RWPE2 (cell line): ENCODE data around the gene ZNF318.
"Not testable (repeated sequence)": the region's sequence is repeated elsewhere in the genome, so short reads cannot be mapped to it uniquely, and the experiment has no call there.

Experiments
- ATAC-seq: fragments of 200-7000 bp; cut with Tn5 transposase; 3 replicates; pipeline ENCODE4 v1.9.1; 2021; ENCODE audit warnings: low read depth
- DNase-seq: peaks from one replicate; pipeline ENCODE4 v3.0.0-alpha.2; 2020; ENCODE audit warnings: low spot score
- H3K27ac ChIP-seq: fragments of 450-650 bp; 2 replicates; pipeline ENCODE4 v1.5.1; 2017; ENCODE audit warnings: mild to moderate bottlenecking; ENCODE audit not compliant: poor library complexity, severe bottlenecking
- H3K27me3 ChIP-seq: fragments of 250-450 bp; sonication (Bioruptor Pico); 2 replicates; pipeline ENCODE4 v1.5.1; 2021; ENCODE audit warnings: mild to moderate bottlenecking, moderate library complexity; ENCODE audit not compliant: insufficient read depth, poor library complexity, severe bottlenecking
- H3K36me3 ChIP-seq: fragments of 250-450 bp; sonication (Bioruptor Pico); 2 replicates; pipeline ENCODE4 v1.5.1; 2020; ENCODE audit warnings: low read depth, mild to moderate bottlenecking, moderate library complexity
- H3K4me1 ChIP-seq: fragments of 250-450 bp; sonication (Bioruptor Pico); 2 replicates; pipeline ENCODE4 v1.5.1; 2021; ENCODE audit warnings: mild to moderate bottlenecking, moderate library complexity; ENCODE audit not compliant: insufficient read depth, poor library complexity, severe bottlenecking
- H3K4me3 ChIP-seq: fragments of 250-450 bp; sonication (Bioruptor Pico); 2 replicates; pipeline ENCODE4 v1.5.1; 2021; ENCODE audit warnings: mild to moderate bottlenecking, moderate library complexity; ENCODE audit not compliant: severe bottlenecking
- H3K9me3 ChIP-seq: fragments of 250-450 bp; sonication (Bioruptor Pico); 2 replicates; pipeline ENCODE4 v1.5.1; 2021; ENCODE audit warnings: mild to moderate bottlenecking, moderate library complexity; ENCODE audit not compliant: severe bottlenecking
- CTCF ChIP-seq: fragments of 450-650 bp; IDR thresholded peaks from one replicate; pipeline ENCODE4 v1.5.1; 2017; ENCODE audit warnings: mild to moderate bottlenecking, moderate library complexity; ENCODE audit not compliant: poor library complexity, severe bottlenecking

The ZNF318 gene

DNA sequence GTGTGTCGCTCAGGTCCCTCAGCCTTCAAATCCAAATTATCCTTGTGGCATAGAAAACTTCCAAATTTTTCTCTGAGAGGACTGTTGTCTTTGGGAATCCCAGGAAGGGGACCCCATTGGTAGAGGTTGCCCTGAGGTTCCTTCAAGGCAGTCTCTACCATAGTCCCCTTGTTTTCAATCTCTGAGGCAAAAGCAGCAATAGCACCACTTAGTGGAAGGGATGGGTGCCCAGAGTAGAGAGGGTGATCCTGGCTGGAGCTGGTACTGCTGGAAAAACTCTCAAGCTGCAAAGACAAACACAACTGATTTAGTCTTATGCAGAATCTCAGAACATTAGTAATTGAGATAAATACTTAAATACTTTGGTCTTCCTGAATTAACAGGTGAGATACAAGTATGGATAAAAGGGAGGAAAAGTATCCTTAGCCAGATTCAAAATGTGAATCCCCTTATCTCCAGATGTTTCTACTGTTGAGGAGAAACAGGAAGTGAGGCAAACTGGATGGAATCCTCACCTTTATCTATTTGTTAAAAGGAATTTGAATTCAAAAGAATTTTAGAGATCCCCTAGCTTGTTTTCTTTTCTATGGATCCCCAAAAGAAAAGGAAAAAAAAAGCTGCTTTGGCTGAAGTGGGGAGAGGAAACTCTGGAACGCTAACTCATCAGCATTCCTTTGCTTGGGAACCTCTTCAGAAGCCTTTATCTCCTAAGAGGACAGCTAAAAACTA lies 13.4 kb downstream of the ZNF318 start:
- Histone ChIP-seq H3K27ac (peak overlapping the region; percentile 7), H3K36me3 (peaks cover 92% of the 10 kb centered on the region), H3K4me1 (peaks cover 17% of the 10 kb centered on the region), H3K4me3 (no peak overlapping the region), H3K27me3 (no peaks in the 10 kb centered on the region), H3K9me3 (no peaks in the 10 kb centered on the region)
- TF ChIP-seq CTCF, result peak; percentile 24
- ATAC-seq (no peak), DNase-seq (no peak)

- H3K4me3 ChIP-seq, ATAC-seq, DNase-seq, H3K9me3 ChIP-seq, H3K4me1 ChIP-seq, H3K27me3 ChIP-seq, H3K27ac ChIP-seq: not testable (repeated sequence)
- peaks cover 91% of the 10 kb centered on the region for H3K36me3 ChIP-seq
These were observed 17.5 kb downstream of the ZNF318 start for GRCh38 chr6:43351951-43352350.

DNA sequence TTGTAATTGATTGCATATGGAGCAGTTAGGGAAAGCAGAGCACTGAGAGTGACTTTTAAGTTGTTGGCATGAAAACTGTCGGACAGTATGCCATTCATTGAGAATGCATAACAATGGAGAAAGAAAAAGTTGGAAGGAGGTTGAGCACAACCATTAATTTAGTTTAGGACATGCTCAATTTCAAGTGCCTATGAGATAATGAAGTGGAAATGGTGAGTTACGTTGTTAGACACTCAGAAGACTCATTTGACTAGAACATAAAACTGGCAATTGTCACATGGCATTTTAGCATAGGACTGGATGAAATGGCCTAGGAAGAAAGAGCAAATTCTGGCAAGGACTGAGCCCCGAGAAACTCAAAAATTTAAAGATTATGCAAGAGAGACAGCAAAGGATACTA lies 22.0 kb downstream of the ZNF318 start:
- no peak overlapping the region for H3K4me3 ChIP-seq
- DNase-seq, result no peak
- H3K36me3 ChIP-seq, result peaks cover 88% of the 10 kb centered on the region
- H3K4me1 ChIP-seq, result no peaks in the 10 kb centered on the region
- ATAC-seq, result no peak
- H3K9me3 ChIP-seq, result no peaks in the 10 kb centered on the region
- H3K27ac ChIP-seq, result no peak overlapping the region
- no peaks in the 10 kb centered on the region for H3K27me3 ChIP-seq
- TF ChIP-seq CTCF, result no peak

GRCh38 chr6:43347021-43347420 lies 22.4 kb downstream of the ZNF318 start:
- ATAC-seq (no peak), DNase-seq (no peak)
- no peak for TF ChIP-seq CTCF
- Histone ChIP-seq H3K4me3 (no peak overlapping the region), H3K36me3 (peaks cover 88% of the 10 kb centered on the region), H3K4me1 (no peaks in the 10 kb centered on the region), H3K9me3 (no peaks in the 10 kb centered on the region), H3K27me3 (no peaks in the 10 kb centered on the region), H3K27ac (no peak overlapping the region)

DNA sequence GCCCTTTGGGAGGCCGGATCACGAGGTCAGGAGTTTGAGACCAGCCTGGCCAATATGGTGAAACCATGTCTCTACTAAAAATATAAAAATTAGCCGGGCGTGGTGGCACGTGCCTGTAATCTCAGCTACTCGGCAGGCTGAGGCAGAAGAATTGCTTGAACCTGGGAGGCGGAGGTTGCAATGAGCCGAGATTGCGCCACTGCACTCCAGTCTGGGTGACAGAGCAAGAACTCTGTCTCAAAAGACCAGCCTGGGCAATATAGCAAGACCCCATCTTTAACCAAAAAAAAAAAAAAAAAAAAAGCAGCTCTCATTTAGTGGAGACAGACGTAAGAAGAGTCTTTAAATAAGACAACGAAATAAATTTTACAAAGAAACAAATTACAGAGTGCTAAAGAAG lies 23.2 kb downstream of the ZNF318 start:
- DNase-seq, H3K4me1 ChIP-seq, H3K4me3 ChIP-seq, ATAC-seq, H3K27me3 ChIP-seq, H3K27ac ChIP-seq, H3K9me3 ChIP-seq: not testable (repeated sequence)
- H3K36me3 ChIP-seq, result peaks cover 92% of the 10 kb centered on the region

DNA sequence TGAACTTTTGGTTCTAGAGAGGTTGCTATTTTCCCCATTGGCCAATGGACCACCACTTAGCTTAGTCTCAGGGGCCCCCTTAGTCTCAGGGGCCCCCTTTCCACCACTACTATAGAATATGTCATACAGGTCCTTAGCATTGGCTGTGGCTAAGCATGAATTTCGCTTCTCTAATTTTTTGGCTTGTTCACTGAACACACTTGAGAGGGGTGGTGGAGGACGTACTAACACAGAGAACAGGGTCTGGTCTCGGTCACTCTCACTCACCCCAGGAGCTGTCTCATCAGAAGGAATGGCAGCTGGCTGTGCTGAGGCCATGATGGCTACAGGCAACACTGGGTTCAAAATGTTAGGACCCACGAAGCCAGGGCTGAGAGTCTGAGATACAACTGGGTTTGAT lies 30.3 kb downstream of the ZNF318 start:
- no peak overlapping the region for H3K4me3 ChIP-seq
- DNase-seq (no peak), ATAC-seq (no peak)
- H3K4me1 ChIP-seq, result no peaks in the 10 kb centered on the region
- H3K27me3 ChIP-seq, result no peaks in the 10 kb centered on the region
- no peak overlapping the region for H3K27ac ChIP-seq
- no peak for TF ChIP-seq CTCF
- H3K9me3 ChIP-seq, result no peaks in the 10 kb centered on the region
- H3K36me3 ChIP-seq, result peaks cover 68% of the 10 kb centered on the region
